CD14-positive monocyte (primary cell): ENCODE results near the gene TIMM50. TPM values are rescaled to one million over a fixed set of nuclear protein-coding genes. Genes with fewer than 3 reads are reported as not detected.

ENCODE experiments used
- DNase-seq, 3 donors: peaks; one replicate each; pipeline ENCODE4 v3.0.0-alpha.2; 2011 to 2022
- H2AFZ ChIP-seq: 2 replicates; pipeline ENCODE4 v1.6.0; 2012; ENCODE audit warnings: mild to moderate bottlenecking, low read depth, low read length, inconsistent platforms; ENCODE audit not compliant: insufficient read depth, poor library complexity, severe bottlenecking
- H3K27ac ChIP-seq, 2 donors: 1 replicate in 1 of 2; 2 replicates in 1 of 2; pipeline ENCODE4 v1.5.1; 2012 to 2013; ENCODE audit warnings: low read length in 2 of 2, control low read depth in 1 of 2, inconsistent platforms in 1 of 2, low read depth in 1 of 2, mild to moderate bottlenecking in 1 of 2
- H3K27me3 ChIP-seq, 2 donors: one replicate each; pipeline versions ENCODE4 v1.6.0 to v1.6.1; 2011 to 2013; ENCODE audit warnings: low read length in 2 of 2; ENCODE audit not compliant: control insufficient read depth in 2 of 2, insufficient read depth in 2 of 2
- H3K36me3 ChIP-seq, 2 donors: replicated peaks in 1 of 2; 1 replicate in 1 of 2; 2 replicates in 1 of 2; pipeline versions ENCODE4 v1.5.1 to v1.6.1; 2012 to 2013; ENCODE audit warnings: low read length in 2 of 2, control low read depth in 1 of 2, inconsistent platforms in 1 of 2, mild to moderate bottlenecking in 1 of 2; ENCODE audit not compliant: insufficient read depth in 2 of 2, control insufficient read depth in 1 of 2
- H3K4me1 ChIP-seq, 2 donors: 1 replicate in 1 of 2; 2 replicates in 1 of 2; pipeline versions ENCODE4 v1.5.1 to v1.6.1; 2012 to 2013; ENCODE audit warnings: low read length in 2 of 2, control low read depth in 1 of 2, inconsistent platforms in 1 of 2, mild to moderate bottlenecking in 1 of 2, moderate library complexity in 1 of 2; ENCODE audit not compliant: insufficient read depth in 2 of 2, control insufficient read depth in 1 of 2
- H3K4me2 ChIP-seq: replicated peaks from 2 replicates; pipeline ENCODE3; 2012; ENCODE audit warnings: low read length, moderate library complexity, mild to moderate bottlenecking; ENCODE audit not compliant: poor library complexity, severe bottlenecking; ENCODE audit errors: extremely low read depth
- H3K4me3 ChIP-seq, 3 experiments: fragments of 200-600 bp in 1 of 3; sonication (generic) in 1 of 3; replicated peaks in 1 of 3; 1 replicate in 2 of 3; 2 replicates in 1 of 3; pipeline ENCODE4 v1.5.1; 2011 to 2013; ENCODE audit warnings: low read length in 3 of 3, mild to moderate bottlenecking in 3 of 3, control low read depth in 2 of 3, low read depth in 2 of 3, inconsistent platforms in 1 of 3, moderate library complexity in 1 of 3
- H3K79me2 ChIP-seq: 2 replicates; pipeline ENCODE4 v1.6.0; 2012; ENCODE audit warnings: mild to moderate bottlenecking, control low read depth, inconsistent platforms, low read length, moderate library complexity; ENCODE audit not compliant: insufficient read depth
- H3K9ac ChIP-seq: 2 replicates; pipeline ENCODE4 v1.6.0; 2017; ENCODE audit warnings: low read length, mild to moderate bottlenecking; ENCODE audit not compliant: insufficient read depth, poor library complexity, severe bottlenecking
- H3K9me3 ChIP-seq, 2 donors: replicated peaks in 1 of 2; 1 replicate in 1 of 2; 2 replicates in 1 of 2; pipeline versions ENCODE4 v1.5.1 to v1.6.1; 2012 to 2013; ENCODE audit warnings: low read length in 2 of 2, control low read depth in 1 of 2; ENCODE audit not compliant: control insufficient read depth in 1 of 2, insufficient read depth in 1 of 2
- H4K20me1 ChIP-seq: 2 replicates; pipeline ENCODE4 v1.6.0; 2012; ENCODE audit warnings: mild to moderate bottlenecking, low read length, control low read depth, moderate library complexity; ENCODE audit not compliant: insufficient read depth
- H3K27ac Mint-ChIP-seq, 7 donors: one replicate each; pipeline ENCODE4 v1.8.0; 2020; ENCODE audit warnings: mild to moderate bottlenecking in 7 of 7, mixed read lengths in 7 of 7, moderate library complexity in 6 of 7, inconsistent platforms in 2 of 7
- H3K27me3 Mint-ChIP-seq, 3 donors: one replicate each; pipeline ENCODE4 v1.8.0; 2021 to 2022; ENCODE audit warnings: low read depth in 3 of 3, mild to moderate bottlenecking in 3 of 3, mixed read lengths in 3 of 3, moderate library complexity in 3 of 3, inconsistent platforms in 1 of 3
- H3K36me3 Mint-ChIP-seq, 2 donors: one replicate each; pipeline ENCODE4 v1.8.0; 2020; ENCODE audit warnings: mixed read lengths in 2 of 2, inconsistent platforms in 1 of 2, mild to moderate bottlenecking in 1 of 2
- H3K4me1 Mint-ChIP-seq: one replicate; pipeline ENCODE4 v1.8.0; 2020; ENCODE audit warnings: mild to moderate bottlenecking, mixed read lengths
- H3K4me3 Mint-ChIP-seq, 2 donors: one replicate each; pipeline ENCODE4 v1.8.0; 2020; ENCODE audit warnings: mild to moderate bottlenecking in 2 of 2, mixed read lengths in 2 of 2, moderate library complexity in 1 of 2
- H3K9me3 Mint-ChIP-seq, 7 donors: one replicate each; pipeline ENCODE4 v1.8.0; 2020 to 2022; ENCODE audit warnings: mixed read lengths in 7 of 7, mild to moderate bottlenecking in 6 of 7, moderate library complexity in 6 of 7, inconsistent platforms in 2 of 7
- WGBS: methylation state at CpG from one replicate; pipeline ENCODE4 v1.1.5; 2013; ENCODE audit warnings: missing lambda C conversion rate; ENCODE audit not compliant: insufficient coverage; 5-methylcytosine and 5-hydroxymethylcytosine counted together
- intact Hi-C, 2 donors: fragments of 100-400 bp; cut with micrococcal nuclease; formaldehyde crosslinking; loops; one replicate each; pipeline versions ENCODE4 v1.15.0 to v1.15.1; 2023
- polyA plus RNA-seq, 3 donors: library from polyadenylated mRNA; depleted of rRNA in 1 of 3; unstranded in 2 of 3; stranded (reverse) in 1 of 3; fragments of 300-500 nt in 2 of 3; fragments of >200 nt in 1 of 3; fragmentation: Illumina TruSeq in 2 of 3; gene quantifications; 1 replicate in 2 of 3; 2 replicates in 1 of 3; pipeline ENCODE4 v1.2.3, GENCODE V29; 2012 to 2021
- TF ChIP-seq, protein P1 (sequence below): fragments of 200-600 bp; IDR thresholded peaks from one replicate; pipeline ENCODE4 v1.8.0; 2022; ENCODE audit warnings: antibody characterized with exemption, mild to moderate bottlenecking

TIMM50 gene
- polyA plus RNA-seq, 3 donors, result 22.0 to 54.6 (median 43.8) TPM

DNA sequence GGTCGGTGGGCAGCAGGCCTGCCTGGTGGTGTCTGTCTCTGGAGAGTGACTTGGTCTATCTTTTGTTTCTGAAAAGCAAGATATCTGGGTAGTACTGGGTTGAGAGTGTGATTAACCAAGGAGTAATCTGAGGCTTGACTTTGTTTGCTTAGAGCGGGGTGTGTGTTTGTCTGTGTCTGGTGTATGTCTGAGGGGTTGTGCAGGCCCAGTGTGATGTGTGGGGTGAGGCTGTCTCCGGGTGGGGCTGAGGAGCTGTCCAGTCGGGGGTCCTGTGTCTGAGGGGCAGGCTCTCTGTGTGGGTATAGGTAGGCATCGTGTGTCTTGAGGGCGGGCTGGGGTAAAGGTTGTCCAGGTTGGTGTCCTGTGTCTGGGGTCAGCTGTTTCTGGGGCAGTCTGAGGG is 11.1 kb upstream of the TIMM50 start:
- no peaks in the 10 kb centered on the region for H3K9me3 Mint-ChIP-seq
- H3K4me1 ChIP-seq, result no peaks in the 10 kb centered on the region
- H2AFZ ChIP-seq, result no peak overlapping the region
- no peaks in the 10 kb centered on the region for H3K27me3 ChIP-seq
- no peak overlapping the region for H3K4me3 ChIP-seq
- no peaks in the 10 kb centered on the region for H3K4me1 Mint-ChIP-seq
- no peaks in the 10 kb centered on the region for H3K79me2 ChIP-seq
- TF ChIP-seq, protein P1, sequence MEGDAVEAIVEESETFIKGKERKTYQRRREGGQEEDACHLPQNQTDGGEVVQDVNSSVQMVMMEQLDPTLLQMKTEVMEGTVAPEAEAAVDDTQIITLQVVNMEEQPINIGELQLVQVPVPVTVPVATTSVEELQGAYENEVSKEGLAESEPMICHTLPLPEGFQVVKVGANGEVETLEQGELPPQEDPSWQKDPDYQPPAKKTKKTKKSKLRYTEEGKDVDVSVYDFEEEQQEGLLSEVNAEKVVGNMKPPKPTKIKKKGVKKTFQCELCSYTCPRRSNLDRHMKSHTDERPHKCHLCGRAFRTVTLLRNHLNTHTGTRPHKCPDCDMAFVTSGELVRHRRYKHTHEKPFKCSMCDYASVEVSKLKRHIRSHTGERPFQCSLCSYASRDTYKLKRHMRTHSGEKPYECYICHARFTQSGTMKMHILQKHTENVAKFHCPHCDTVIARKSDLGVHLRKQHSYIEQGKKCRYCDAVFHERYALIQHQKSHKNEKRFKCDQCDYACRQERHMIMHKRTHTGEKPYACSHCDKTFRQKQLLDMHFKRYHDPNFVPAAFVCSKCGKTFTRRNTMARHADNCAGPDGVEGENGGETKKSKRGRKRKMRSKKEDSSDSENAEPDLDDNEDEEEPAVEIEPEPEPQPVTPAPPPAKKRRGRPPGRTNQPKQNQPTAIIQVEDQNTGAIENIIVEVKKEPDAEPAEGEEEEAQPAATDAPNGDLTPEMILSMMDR, result no peak
- H3K4me2 ChIP-seq, result no peak overlapping the region
- H3K4me3 Mint-ChIP-seq, result no peak overlapping the region
- H3K9ac ChIP-seq, result no peak overlapping the region
- peak overlapping the region in 2 of 7 donors; percentile 2 to 13 for H3K27ac Mint-ChIP-seq
- no peaks in the 10 kb centered on the region for H3K27me3 Mint-ChIP-seq
- intact Hi-C loops, result no loop called here
- H3K36me3 Mint-ChIP-seq, result peaks cover 90 to 95% of the 10 kb centered on the region in 2 donors
- H4K20me1 ChIP-seq, result peaks cover 24% of the 10 kb centered on the region
- no peak for DNase-seq
- WGBS, result 95% methylated on average over 6 of the region's 6 CpGs
- H3K27ac ChIP-seq, result no peak overlapping the region
- H3K9me3 ChIP-seq, result no peaks in the 10 kb centered on the region
- H3K36me3 ChIP-seq, result peaks cover 97 to 100% of the 10 kb centered on the region in 2 donors

DNA sequence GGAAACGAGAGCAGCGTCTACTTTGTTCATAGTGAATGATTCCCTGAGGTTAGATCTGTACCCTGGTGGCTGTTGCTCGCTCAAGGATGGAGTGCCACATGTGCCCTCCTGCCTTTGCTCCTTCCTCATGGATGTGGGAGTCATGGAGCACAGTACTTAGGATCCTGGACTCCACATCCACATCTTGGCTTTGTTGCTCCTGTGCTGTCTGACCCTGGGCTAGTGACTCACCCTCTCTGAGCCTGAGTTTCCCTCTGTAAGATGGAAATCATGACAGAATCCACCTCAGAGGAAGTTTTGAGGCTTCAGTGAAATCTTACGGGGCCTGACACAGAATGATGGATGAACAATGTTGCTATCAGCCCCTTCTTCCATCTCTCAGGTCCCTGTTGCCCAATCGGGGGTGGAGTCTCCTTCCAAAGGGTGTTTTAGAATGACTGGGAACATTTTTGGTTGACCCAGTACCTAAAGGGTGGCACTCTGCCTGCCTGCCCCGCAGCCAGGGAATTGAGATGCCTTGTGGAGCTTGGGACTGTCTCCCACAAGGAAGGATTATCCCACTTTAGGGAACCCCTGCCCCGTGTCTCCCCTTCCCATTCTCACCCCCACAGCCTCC is 9.8 kb upstream of the TIMM50 start:
- no peaks in the 10 kb centered on the region for H3K4me1 ChIP-seq
- intact Hi-C loops, result loop anchor here in 1 of 2 donors (5.0 kb wide), 1 partner anchor 61 kb away; the partner anchor contains the start of gene EID2B
- peaks cover 18% of the 10 kb centered on the region for H4K20me1 ChIP-seq
- no peaks in the 10 kb centered on the region for H3K4me1 Mint-ChIP-seq
- no peak for DNase-seq
- peak overlapping the region in 3 of 7 donors; percentile 16 to 76 (median 41) for H3K27ac Mint-ChIP-seq
- WGBS, result 88% methylated on average over 1 of the region's 7 CpGs
- H3K27ac ChIP-seq, result no peak overlapping the region
- no peak overlapping the region for H3K9ac ChIP-seq
- no peaks in the 10 kb centered on the region for H3K27me3 Mint-ChIP-seq
- H3K36me3 Mint-ChIP-seq, result peaks cover 88 to 95% of the 10 kb centered on the region in 2 donors
- TF ChIP-seq, protein P1, result no peak
- H3K4me2 ChIP-seq, result no peak overlapping the region
- no peak overlapping the region for H3K4me3 Mint-ChIP-seq
- no peaks in the 10 kb centered on the region for H3K27me3 ChIP-seq
- no peaks in the 10 kb centered on the region for H3K79me2 ChIP-seq
- H3K9me3 ChIP-seq, result no peaks in the 10 kb centered on the region
- no peak overlapping the region for H3K4me3 ChIP-seq
- peaks cover 92 to 100% of the 10 kb centered on the region in 2 donors for H3K36me3 ChIP-seq
- no peak overlapping the region for H2AFZ ChIP-seq
- no peaks in the 10 kb centered on the region for H3K9me3 Mint-ChIP-seq
